ENCODE data around the gene GID8.
A peak's percentile ranks its signal among the peaks of the same experiment; 100 is the strongest.

Gene GID8

DNA sequence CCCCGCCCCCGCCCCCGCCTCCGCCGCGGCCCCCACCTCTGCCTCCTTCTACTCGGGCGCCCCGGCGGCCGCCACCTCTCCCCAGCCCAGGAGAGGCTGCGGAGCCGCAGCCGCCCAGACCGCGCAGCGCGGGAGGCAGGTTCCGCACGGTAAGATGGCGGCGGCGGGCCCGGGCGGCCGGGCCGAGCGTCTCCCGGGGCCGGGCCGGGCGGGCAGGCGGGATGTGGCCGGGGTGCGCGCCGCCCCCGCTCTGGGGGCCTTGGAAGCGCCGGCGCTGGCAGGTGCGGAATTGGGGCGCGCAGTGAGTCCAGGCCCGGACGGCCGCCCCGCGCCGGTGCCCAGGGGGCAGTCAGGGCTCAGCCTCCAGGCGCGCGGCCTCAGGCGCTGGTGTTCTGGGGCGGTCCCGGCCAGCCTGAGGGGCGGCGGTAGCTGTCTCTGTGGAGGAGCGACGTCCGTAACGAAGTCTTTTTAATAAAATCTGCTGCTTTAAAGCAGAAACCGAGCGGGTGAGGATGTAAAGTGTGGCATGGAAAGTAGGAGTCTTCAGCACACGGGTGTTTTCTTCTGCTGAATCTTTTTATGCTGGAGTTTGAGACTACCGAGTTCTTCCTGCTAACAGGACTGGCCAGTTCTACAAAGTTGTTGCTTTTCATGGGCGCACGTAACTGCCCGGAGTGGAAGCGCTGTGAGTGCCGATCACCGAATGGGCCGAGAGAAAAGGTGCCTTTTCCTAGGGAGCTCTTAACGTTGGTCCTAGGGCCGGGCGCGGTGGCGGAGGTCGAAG lies at the start of gene GID8:
TSS of gene GID8 (plus strand) at position 43 of the 784 bp plus-strand sequence. CDS start 3,356 bp downstream, outside the sequence.
- TF ChIP-seq, protein P1, sequence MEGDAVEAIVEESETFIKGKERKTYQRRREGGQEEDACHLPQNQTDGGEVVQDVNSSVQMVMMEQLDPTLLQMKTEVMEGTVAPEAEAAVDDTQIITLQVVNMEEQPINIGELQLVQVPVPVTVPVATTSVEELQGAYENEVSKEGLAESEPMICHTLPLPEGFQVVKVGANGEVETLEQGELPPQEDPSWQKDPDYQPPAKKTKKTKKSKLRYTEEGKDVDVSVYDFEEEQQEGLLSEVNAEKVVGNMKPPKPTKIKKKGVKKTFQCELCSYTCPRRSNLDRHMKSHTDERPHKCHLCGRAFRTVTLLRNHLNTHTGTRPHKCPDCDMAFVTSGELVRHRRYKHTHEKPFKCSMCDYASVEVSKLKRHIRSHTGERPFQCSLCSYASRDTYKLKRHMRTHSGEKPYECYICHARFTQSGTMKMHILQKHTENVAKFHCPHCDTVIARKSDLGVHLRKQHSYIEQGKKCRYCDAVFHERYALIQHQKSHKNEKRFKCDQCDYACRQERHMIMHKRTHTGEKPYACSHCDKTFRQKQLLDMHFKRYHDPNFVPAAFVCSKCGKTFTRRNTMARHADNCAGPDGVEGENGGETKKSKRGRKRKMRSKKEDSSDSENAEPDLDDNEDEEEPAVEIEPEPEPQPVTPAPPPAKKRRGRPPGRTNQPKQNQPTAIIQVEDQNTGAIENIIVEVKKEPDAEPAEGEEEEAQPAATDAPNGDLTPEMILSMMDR (conservative IDR thresholded peaks at IDR 0.05), result no peak
- peak within 1 kb of the TSS; percentile 98 for H3K27ac ChIP-seq

DNA sequence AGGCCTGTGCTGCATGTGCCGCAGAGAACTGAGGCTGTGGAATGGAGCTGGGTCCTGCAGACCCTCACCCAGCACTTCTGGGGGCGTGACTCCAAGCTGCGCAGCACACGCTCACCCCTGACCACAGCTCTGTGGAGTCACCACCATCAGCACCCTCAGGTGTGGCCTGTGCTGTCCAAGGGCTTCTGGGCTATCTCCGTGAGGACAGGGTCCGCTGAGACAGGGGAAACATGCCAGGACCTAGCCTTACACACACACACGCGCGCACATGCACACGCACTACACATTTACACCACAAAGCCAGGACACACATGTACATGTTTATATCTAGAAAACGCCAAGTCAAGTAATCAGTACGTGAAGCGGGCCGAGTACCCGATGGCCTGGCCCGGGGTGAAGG lies 49.5 kb upstream of the GID8 start:
- TF ChIP-seq, protein P1 (conservative IDR thresholded peaks at IDR 0.05), result no peak
- H3K27ac ChIP-seq, result peak overlapping the region; percentile 82

DNA sequence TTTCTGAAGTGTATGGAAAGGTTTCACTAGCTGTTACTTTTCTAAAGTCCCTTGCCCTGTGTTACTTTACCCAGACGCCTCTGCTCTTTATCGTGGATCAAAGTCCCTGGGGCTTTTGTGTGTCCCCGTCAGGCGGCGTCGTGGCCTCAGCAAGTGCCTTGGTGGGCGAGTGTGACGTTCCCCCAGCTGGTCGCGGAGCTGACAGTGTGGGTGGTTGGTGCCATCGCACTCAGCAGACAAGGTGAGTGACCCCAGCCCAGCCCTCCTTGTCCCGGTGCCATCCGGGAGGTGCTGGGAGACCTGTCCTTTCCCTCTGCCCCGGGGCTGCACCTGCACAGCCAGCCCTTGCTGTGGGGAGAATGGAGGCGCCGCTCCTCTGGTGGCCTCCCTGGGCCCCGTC lies 49.0 kb upstream of the GID8 start:
- TF ChIP-seq, protein P1 (conservative IDR thresholded peaks at IDR 0.05), result no peak

DNA sequence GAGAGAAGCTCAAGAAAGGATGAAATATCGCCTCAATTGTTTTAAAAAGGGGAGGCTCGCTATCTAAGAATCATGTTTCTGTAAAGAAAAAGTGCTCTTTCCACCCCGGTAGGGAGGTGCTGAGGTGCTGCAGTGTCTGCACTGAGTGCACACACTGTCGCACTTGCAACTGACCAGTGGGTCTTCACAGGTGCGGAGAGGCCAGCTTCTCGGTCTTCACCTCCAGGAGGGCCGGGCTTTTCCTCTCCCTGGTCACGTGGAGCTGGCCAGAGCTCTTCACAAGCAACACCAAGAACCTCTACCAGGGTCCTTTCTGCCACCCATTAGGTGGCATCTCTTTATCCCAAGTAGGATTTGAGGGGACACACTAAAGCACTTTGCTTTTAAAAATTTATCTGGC lies 48.5 kb upstream of the GID8 start:
- H3K27ac ChIP-seq, result peak overlapping the region; percentile 82
- TF ChIP-seq, protein P1 (conservative IDR thresholded peaks at IDR 0.05), result no peak

More for the DNA sequence above, 49.0 kb upstream of the GID8 start:
- H3K27ac ChIP-seq, result peak overlapping the region; percentile 82

DNA sequence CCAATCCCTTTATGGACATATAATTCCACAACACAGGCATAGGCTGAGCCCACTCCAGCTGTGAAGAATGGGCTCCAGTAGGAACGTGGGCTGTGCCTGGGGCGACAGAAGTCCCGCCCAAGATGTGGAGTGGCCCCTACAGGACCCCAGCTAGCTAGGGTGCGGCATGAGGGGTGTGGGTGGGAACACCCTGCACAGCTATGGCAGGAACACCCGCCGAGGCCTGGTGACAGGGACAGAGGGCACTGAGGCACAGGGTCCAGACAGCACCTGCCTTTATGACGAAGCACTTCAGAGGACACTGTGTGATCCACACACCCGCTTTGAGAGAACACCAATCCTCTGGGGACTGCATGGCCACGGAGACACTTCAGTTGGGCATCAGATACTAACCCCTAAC lies 48.1 kb upstream of the GID8 start:
- H3K27ac ChIP-seq, result peak overlapping the region; percentile 82; the same call in 1 of the 2 replicates
- TF ChIP-seq, protein P1 (conservative IDR thresholded peaks at IDR 0.05), result no peak

DNA sequence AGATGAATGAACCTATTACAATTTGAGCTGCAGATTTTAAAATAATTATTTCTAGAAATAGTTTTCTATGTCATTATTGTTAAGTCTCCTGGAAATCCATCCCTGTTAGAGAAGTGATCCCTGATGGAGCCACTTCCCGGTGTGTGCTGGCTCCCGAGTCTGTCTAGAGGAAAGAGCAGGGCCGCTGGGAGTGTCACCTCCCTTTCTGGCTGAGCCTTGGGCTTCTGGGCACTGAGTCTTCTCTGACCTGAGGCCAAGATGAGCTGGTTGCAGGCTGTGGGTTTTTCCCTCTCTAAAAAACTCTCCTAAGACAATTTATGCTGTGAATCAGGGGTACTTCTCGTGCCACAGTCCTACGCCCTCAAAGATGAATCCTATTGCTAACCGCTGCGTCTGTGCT lies 47.5 kb upstream of the GID8 start:
- no peak overlapping the region for H3K27ac ChIP-seq
- TF ChIP-seq, protein P1 (conservative IDR thresholded peaks at IDR 0.05), result no peak

DNA sequence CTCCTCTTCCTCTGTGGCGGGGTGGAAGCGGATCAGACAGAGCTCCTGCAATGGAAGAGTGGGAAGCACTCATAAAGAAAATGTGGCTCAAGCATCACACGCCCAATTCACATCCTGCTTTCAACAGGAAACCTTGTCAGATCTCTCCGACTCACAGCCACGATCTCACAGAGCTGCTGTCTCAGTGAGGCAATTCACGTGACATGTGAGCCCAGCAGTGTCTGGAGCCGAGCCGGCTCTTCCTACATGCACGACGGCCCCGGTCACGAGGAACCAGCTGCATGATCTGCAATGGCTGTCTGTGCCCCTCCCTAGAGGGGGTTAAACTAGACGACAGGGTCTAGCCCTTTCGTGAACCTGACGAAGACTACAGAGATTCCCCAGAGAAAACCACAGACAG lies 46.8 kb upstream of the GID8 start:
- 0 out of 2 replicates have a peak overlapping the region, but pooled peaks have one; percentile 4 for H3K27ac ChIP-seq
- TF ChIP-seq, protein P1 (conservative IDR thresholded peaks at IDR 0.05), result no peak
